MCF 10A (cell line): Measurements from ENCODE around the gene RGP1. TPM values are rescaled to one million over a fixed set of nuclear protein-coding genes. Genes with fewer than 3 reads are reported as not detected.

Experiments
- BruUV-seq: library from RNA; stranded (reverse); fragments of 400-500 nt; replicated peaks from 2 replicates; lab custom pipeline; 2021; lab: Mats Ljungman, UMichigan
- CTCF ChIA-PET: fragments of 300-600 bp; sonication (Branson Sonifier 250); formaldehyde crosslinking; extraction: SDS; loops from one replicate; lab custom pipeline; 2021; ENCODE audit warnings: antibody characterized with exemption, inconsistent platforms; lab: Yijun Ruan, JAX
- POLR2A ChIA-PET: fragments of 300-600, 350-650 bp; sonication (Branson Sonifier 250); formaldehyde crosslinking; extraction: SDS; loops from one replicate; lab custom pipeline; 2020; ENCODE audit warnings: antibody characterized with exemption, inconsistent platforms; lab: Yijun Ruan, JAX
- DNase-seq: peaks from one replicate; pipeline ENCODE4 v3.0.0-alpha.2; 2018; ENCODE audit not compliant: unreplicated experiment
- H3K27ac Mint-ChIP-seq: one replicate; pipeline ENCODE4 v1.8.0; 2022; ENCODE audit warnings: mild to moderate bottlenecking, low read depth, mixed read lengths; ENCODE audit not compliant: unreplicated experiment
- H3K27me3 Mint-ChIP-seq: one replicate; pipeline ENCODE4 v1.8.0; 2022; ENCODE audit warnings: mixed read lengths; ENCODE audit not compliant: insufficient read depth, unreplicated experiment
- H3K36me3 Mint-ChIP-seq: one replicate; pipeline ENCODE4 v1.8.0; 2022; ENCODE audit warnings: mild to moderate bottlenecking, moderate library complexity, mixed read lengths; ENCODE audit not compliant: insufficient read depth, unreplicated experiment
- H3K4me1 Mint-ChIP-seq: one replicate; pipeline ENCODE4 v1.8.0; 2022; ENCODE audit warnings: mixed read lengths; ENCODE audit not compliant: insufficient read depth, unreplicated experiment
- H3K4me3 Mint-ChIP-seq: one replicate; pipeline ENCODE4 v1.8.0; 2022; ENCODE audit warnings: mild to moderate bottlenecking, moderate library complexity, mixed read lengths; ENCODE audit not compliant: unreplicated experiment
- H3K9me3 Mint-ChIP-seq: one replicate; pipeline ENCODE4 v1.8.0; 2022; ENCODE audit warnings: mixed read lengths; ENCODE audit not compliant: unreplicated experiment
- intact Hi-C: fragments of 100-400 bp; cut with micrococcal nuclease; formaldehyde crosslinking; loops from 2 replicates; pipeline ENCODE4 v1.14.1; 2022
- total RNA-seq: library from RNA; stranded (reverse); gene quantifications from 2 replicates; pipeline ENCODE4 v1.2.3, GENCODE V29; 2022
- TF ChIP-seq, protein P1 (sequence below): fragments of 200-600 bp; IDR thresholded peaks from one replicate; pipeline ENCODE4 v1.8.0; 2022; ENCODE audit warnings: antibody characterized with exemption, mild to moderate bottlenecking; ENCODE audit not compliant: unreplicated experiment

Gene RGP1
- total RNA-seq, 1 experiment from 2014 or later = 35.8 TPM

DNA sequence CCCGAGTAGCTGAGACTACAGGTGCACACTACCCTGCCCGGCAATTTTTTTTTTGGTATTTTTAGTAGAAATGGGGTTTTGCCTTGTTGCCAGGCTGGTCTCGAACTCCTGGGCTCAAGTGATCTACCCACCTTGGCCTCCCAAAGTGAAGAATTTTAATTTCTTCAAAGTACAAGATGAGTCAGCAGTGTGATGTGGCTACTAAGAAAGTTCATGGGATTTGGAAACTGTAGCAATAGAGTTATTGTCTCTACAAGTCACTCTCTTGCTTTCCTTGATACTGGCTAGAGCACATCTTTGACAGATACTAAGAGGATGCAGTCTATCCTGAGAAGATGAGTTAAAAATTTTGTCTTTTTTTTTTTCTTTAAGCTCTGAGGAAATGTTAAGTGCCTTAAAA is 15.0 kb upstream of the RGP1 start:
- CTCF ChIA-PET = interaction anchor here (0.6 to 9.8 kb wide), 6 partner anchors 12 to 523 kb away, joined by 3 to 150 read pairs (median 3); partner anchors contain the start of genes GBA2 and RGP1
- TF ChIP-seq, protein P1, sequence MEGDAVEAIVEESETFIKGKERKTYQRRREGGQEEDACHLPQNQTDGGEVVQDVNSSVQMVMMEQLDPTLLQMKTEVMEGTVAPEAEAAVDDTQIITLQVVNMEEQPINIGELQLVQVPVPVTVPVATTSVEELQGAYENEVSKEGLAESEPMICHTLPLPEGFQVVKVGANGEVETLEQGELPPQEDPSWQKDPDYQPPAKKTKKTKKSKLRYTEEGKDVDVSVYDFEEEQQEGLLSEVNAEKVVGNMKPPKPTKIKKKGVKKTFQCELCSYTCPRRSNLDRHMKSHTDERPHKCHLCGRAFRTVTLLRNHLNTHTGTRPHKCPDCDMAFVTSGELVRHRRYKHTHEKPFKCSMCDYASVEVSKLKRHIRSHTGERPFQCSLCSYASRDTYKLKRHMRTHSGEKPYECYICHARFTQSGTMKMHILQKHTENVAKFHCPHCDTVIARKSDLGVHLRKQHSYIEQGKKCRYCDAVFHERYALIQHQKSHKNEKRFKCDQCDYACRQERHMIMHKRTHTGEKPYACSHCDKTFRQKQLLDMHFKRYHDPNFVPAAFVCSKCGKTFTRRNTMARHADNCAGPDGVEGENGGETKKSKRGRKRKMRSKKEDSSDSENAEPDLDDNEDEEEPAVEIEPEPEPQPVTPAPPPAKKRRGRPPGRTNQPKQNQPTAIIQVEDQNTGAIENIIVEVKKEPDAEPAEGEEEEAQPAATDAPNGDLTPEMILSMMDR = no peak
- DNase-seq = no peak
- BruUV-seq = no TSS peak
- H3K9me3 Mint-ChIP-seq = no peaks in the 10 kb centered on the region
- peaks cover 13% of the 10 kb centered on the region for H3K4me1 Mint-ChIP-seq
- peaks cover 51% of the 10 kb centered on the region for H3K36me3 Mint-ChIP-seq
- no peaks in the 10 kb centered on the region for H3K27me3 Mint-ChIP-seq
- intact Hi-C loops = loop anchor here (5.0 kb wide), 2 partner anchors 53 to 622 kb away; no protein-coding TSS in a partner anchor
- peak overlapping the region; percentile 40 for H3K27ac Mint-ChIP-seq
- H3K4me3 Mint-ChIP-seq = no peak overlapping the region
- POLR2A ChIA-PET = interaction anchor here (0.6 to 15.0 kb wide), 5 partner anchors 11 to 76 kb away, joined by 3 to 284 read pairs (median 4); partner anchors contain the start of genes CCDC107, GBA2, RGP1 and RMRP

DNA sequence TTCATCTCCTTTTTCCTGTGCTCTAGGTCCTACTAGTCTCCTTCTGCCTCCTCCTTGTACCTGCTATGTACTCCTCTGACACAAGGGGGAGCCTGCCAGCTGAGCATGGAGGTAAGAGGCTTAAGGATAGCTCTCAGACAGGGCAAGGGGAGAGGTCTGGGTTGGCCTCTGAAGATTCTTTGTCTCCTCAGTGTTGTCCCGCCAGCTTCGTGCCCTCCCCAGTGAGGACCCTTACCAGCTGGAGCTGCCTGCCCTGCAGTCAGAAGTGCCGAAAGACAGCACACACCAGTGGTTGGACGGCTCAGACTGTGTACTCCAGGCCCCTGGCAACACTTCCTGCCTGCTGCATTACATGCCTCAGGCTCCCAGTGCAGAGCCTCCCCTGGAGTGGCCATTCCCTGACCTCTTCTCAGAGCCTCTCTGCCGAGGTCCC is 12.9 kb upstream of the RGP1 start:
- BruUV-seq = no TSS peak
- ChIA-PET POLR2A (interaction anchor here (0.8 to 15.0 kb wide), 3 partner anchors 9 to 146 kb away, joined by 3 to 284 read pairs (median 3); partner anchors contain the start of genes GBA2 and RGP1), CTCF (interaction anchor here (0.6 to 9.8 kb wide), 12 partner anchors 8 to 692 kb away, joined by 3 to 150 read pairs (median 4); partner anchors contain the start of genes GBA2 and RGP1)
- H3K4me3 Mint-ChIP-seq = no peak overlapping the region
- H3K36me3 Mint-ChIP-seq = peaks cover 69% of the 10 kb centered on the region
- H3K9me3 Mint-ChIP-seq = no peaks in the 10 kb centered on the region
- no peak overlapping the region for H3K27ac Mint-ChIP-seq
- peaks cover 10% of the 10 kb centered on the region for H3K4me1 Mint-ChIP-seq
- intact Hi-C loops = loop anchor here (1.0 kb wide), 1 partner anchor 146 kb away; no protein-coding TSS in a partner anchor
- TF ChIP-seq, protein P1 = peak; percentile 75
- no peaks in the 10 kb centered on the region for H3K27me3 Mint-ChIP-seq
- DNase-seq = peak; percentile 86

DNA sequence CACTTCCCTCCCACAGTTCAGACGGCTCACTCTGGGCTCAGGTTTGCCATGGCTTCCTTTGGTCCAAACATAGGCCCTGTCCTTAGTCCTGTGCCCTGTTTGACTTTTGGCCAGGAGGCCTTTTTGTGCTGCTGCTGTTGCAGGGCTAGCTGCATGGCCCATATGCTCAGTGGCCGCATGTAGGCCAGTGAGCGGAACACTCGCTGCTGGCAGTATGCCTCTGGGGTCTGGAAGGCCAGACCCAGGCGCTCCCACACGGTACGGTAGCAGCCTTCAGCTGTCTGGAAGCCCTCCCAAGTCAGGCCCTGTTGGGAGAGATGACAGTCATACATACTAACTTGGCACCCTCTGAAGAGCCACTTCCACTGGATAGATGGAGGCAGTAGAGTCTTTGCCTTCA is 11.9 kb upstream of the RGP1 start:
- TF ChIP-seq, protein P1 = no peak
- BruUV-seq = no TSS peak
- Mint-ChIP-seq H3K4me1 (peaks cover 6% of the 10 kb centered on the region), H3K27ac (no peak overlapping the region), H3K4me3 (no peak overlapping the region), H3K36me3 (peaks cover 77% of the 10 kb centered on the region), H3K27me3 (no peaks in the 10 kb centered on the region), H3K9me3 (no peaks in the 10 kb centered on the region)
- ChIA-PET CTCF (interaction anchor here (0.6 to 9.8 kb wide), 9 partner anchors 9 to 742 kb away, joined by 3 to 150 read pairs (median 3); partner anchors contain the start of genes CCDC107, GBA2 and RGP1), POLR2A (interaction anchor here (0.7 to 15.0 kb wide), 3 partner anchors 9 to 79 kb away, joined by 3 to 284 read pairs (median 3); partner anchors contain the start of genes CCDC107, GBA2, RGP1 and RMRP)
- DNase-seq = no peak
- intact Hi-C loops = no loop called here

DNA sequence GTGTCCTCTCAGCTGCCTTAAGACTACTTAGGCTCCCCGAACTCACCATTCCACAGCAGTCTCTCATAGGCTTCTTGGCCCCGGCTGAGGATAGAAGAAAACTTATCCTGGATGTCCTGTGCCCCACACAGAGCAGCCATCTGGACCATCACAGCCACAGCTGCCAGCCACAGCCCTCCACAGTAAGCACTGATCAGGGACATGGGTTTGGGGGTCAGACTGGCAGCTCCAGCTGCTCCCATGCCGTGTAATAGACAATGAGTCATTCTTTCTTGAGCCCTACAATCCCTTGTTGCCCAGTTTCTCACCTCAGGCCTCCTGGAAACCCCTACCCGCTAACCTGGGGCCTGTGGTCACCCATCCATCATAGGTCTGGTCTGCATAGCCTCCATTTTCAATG is 10.9 kb upstream of the RGP1 start:
- BruUV-seq = TSS peak; percentile 4
- CTCF ChIA-PET = interaction anchor here (0.5 to 9.8 kb wide), 7 partner anchors 8 to 1647 kb away, joined by 3 to 150 read pairs (median 3); partner anchors contain the start of genes CCDC107, GBA2 and RGP1

More for the DNA sequence above, 10.9 kb upstream of the RGP1 start:
- Mint-ChIP-seq H3K4me1 (peaks cover 6% of the 10 kb centered on the region), H3K9me3 (no peaks in the 10 kb centered on the region), H3K36me3 (peaks cover 87% of the 10 kb centered on the region), H3K4me3 (no peak overlapping the region), H3K27me3 (no peaks in the 10 kb centered on the region), H3K27ac (peak overlapping the region; percentile 33)
- no peak for DNase-seq
- POLR2A ChIA-PET = interaction anchor here (1.2 to 15.0 kb wide), 2 partner anchors 7 to 80 kb away, joined by 3 to 284 read pairs; partner anchors contain the start of genes CCDC107, GBA2, RGP1 and RMRP
- TF ChIP-seq, protein P1 = no peak
- intact Hi-C loops = no loop called here
